Stomach (tissue), 9 donors: ENCODE measurements around the gene TNPO3. TPM values are rescaled to one million over a fixed set of nuclear protein-coding genes. Genes with fewer than 3 reads are reported as not detected.

ENCODE experiments used
- DNase-seq, 2 donors: peaks; one replicate each; pipeline versions ENCODE4 v3.0.0 to v3.0.0-alpha.2; 2013 to 2019
- H3K27ac ChIP-seq, 5 donors: fragments of 200-600 bp in 4 of 5; sonication (generic) in 4 of 5; one replicate each; pipeline ENCODE4 v1.5.1; 2013 to 2019; ENCODE audit warnings: mild to moderate bottlenecking in 1 of 5, moderate library complexity in 1 of 5
- H3K27me3 ChIP-seq, 3 donors: fragments of 200-600 bp; sonication (generic); one replicate each; pipeline ENCODE4 v1.5.1; 2017 to 2019; ENCODE audit warnings: mixed run types in 1 of 3
- H3K36me3 ChIP-seq, 4 donors: fragments of 200-600 bp; sonication (generic); 1 replicate in 3 of 4; 2 replicates in 1 of 4; pipeline ENCODE4 v1.5.1; 2016 to 2019
- H3K4me1 ChIP-seq, 4 donors: fragments of 200-600 bp; sonication (generic); one replicate each; pipeline ENCODE4 v1.5.1; 2016 to 2019
- H3K4me3 ChIP-seq, 4 donors: fragments of 200-600 bp; sonication (generic) in 3 of 4; one replicate each; pipeline ENCODE4 v1.5.1; 2016 to 2019; ENCODE audit warnings: mild to moderate bottlenecking in 1 of 4
- H3K9me3 ChIP-seq, 4 donors: fragments of 200-600 bp; sonication (generic); one replicate each; pipeline ENCODE4 v1.5.1; 2016 to 2019
- EP300 ChIP-seq: sonication (generic); formaldehyde crosslinking; IDR thresholded peaks from one replicate; pipeline ENCODE4 v1.6.1; 2017; ENCODE audit warnings: antibody characterized with exemption
- POLR2A ChIP-seq, 4 donors: fragments of 450-650 bp; IDR thresholded peaks; one replicate each; pipeline ENCODE4 v1.6.1; 2016; ENCODE audit warnings: antibody characterized with exemption in 4 of 4, control low read depth in 2 of 4, mild to moderate bottlenecking in 1 of 4, moderate library complexity in 1 of 4
- POLR2AphosphoS5 ChIP-seq, 3 donors: sonication (generic); formaldehyde crosslinking; IDR thresholded peaks; one replicate each; pipeline ENCODE4 v1.6.1; 2016; ENCODE audit warnings: antibody characterized with exemption in 3 of 3
- WGBS, 5 donors: extraction: QIAGEN DNeasy Blood & Tissue Kit in 3 of 5; methylation state at CpG; one replicate each; pipeline versions ENCODE4 v1.1.5 to v1.1.7; 2013 to 2018; 5-methylcytosine and 5-hydroxymethylcytosine counted together
- intact Hi-C: fragments of 100-400 bp; cut with DNase I; formaldehyde crosslinking; loops from one replicate; pipeline ENCODE4 v1.15.1; 2023; ENCODE audit warnings: low total_unique reads
- polyA plus RNA-seq, 3 donors: library from polyadenylated mRNA; stranded (reverse); fragments of 200-250 nt; gene quantifications; one replicate each; pipeline ENCODE4 v1.2.3, GENCODE V29; 2013
- total RNA-seq, 5 donors: library from RNA; depleted of rRNA; stranded (reverse); fragments of >200 nt; gene quantifications; one replicate each; pipeline versions ENCODE4 v1.1.0 to v1.2.3, GENCODE V29; 2014 to 2016
- TF ChIP-seq, protein P1 (sequence below), 7 experiments: fragments of 450-650 bp in 4 of 7; fragments of 200-600 bp in 3 of 7; sonication (generic) in 3 of 7; IDR thresholded peaks; one replicate each; pipeline ENCODE4 v1.5.1; 2016 to 2019; ENCODE audit warnings: antibody characterized with exemption in 7 of 7, control low read depth in 2 of 7, mild to moderate bottlenecking in 1 of 7
- donor health status: healthy with polysubstance abuse.
- donor health status: Bipolar disorder and iron deficiency.
- donor health status: healthy.

The TNPO3 gene
- total and polyA plus RNA-seq, 8 donors = 10.7 to 63.8 (median 19.6) TPM

DNA sequence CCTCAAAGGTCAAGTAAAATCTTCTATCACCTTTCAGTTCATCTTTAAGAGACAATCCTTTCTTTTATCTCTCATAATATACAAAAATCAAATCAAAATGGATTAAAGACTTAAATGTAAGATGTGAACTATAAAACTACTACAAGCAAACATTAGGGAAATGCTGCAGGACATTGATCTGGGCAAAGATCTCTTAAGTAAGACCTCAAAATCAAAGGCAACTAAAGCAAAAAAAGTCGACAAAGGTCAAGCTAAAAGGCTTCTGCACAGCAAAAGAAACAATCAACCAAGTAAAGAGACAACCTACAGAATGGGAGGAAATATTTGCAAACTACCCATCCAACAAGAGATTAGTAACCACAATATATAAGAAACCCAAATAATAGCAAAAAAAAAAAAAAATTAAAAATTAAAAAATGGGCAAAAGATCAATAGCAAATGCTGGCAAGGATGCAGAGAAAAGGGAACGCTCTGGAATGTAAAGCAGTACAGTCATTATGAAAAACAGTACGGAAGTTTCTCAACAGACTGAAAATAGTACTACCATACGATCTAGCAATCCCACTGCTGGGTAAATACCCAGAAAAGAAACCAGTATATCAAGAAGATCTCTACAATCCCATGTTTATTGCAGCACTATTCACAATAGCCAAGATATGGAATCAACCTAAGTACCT, 41.7 kb downstream of the TNPO3 start:
- H3K36me3 ChIP-seq = peaks cover 25 to 71% (median 62%) of the 10 kb centered on the region in 4 donors
- peaks cover 3 to 33% (median 17%) of the 10 kb centered on the region in 4 donors for H3K4me1 ChIP-seq
- no peak for DNase-seq
- H3K27me3 ChIP-seq = no peaks in the 10 kb centered on the region
- H3K4me3 ChIP-seq = no peak overlapping the region
- no peak overlapping the region for H3K27ac ChIP-seq
- intact Hi-C loops = no loop called here
- TF ChIP-seq, protein P1, sequence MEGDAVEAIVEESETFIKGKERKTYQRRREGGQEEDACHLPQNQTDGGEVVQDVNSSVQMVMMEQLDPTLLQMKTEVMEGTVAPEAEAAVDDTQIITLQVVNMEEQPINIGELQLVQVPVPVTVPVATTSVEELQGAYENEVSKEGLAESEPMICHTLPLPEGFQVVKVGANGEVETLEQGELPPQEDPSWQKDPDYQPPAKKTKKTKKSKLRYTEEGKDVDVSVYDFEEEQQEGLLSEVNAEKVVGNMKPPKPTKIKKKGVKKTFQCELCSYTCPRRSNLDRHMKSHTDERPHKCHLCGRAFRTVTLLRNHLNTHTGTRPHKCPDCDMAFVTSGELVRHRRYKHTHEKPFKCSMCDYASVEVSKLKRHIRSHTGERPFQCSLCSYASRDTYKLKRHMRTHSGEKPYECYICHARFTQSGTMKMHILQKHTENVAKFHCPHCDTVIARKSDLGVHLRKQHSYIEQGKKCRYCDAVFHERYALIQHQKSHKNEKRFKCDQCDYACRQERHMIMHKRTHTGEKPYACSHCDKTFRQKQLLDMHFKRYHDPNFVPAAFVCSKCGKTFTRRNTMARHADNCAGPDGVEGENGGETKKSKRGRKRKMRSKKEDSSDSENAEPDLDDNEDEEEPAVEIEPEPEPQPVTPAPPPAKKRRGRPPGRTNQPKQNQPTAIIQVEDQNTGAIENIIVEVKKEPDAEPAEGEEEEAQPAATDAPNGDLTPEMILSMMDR (IDR thresholded peaks at IDR 0.05) = no peak
- TF ChIP-seq POLR2AphosphoS5 (IDR thresholded peaks at IDR 0.05) (no peak), POLR2A (IDR thresholded peaks at IDR 0.05) (no peak), EP300 (no peak)
- WGBS, 5 donors = 83 to 90% (median 87%) methylated on average over 4 of the region's 4 CpGs
- no peaks in the 10 kb centered on the region for H3K9me3 ChIP-seq

GRCh38 chr7:129012641-129013040, 42.3 kb downstream of the TNPO3 start:
- no peak overlapping the region for H3K4me3 ChIP-seq
- H3K27me3 ChIP-seq = no peaks in the 10 kb centered on the region
- H3K36me3 ChIP-seq = peaks cover 25 to 72% (median 66%) of the 10 kb centered on the region in 4 donors
- no peak for DNase-seq
- peaks cover 0 to 32% (median 15%) of the 10 kb centered on the region in 4 donors for H3K4me1 ChIP-seq
- 87 to 100% (median 93%) methylated on average over 1 of the region's 1 CpG for WGBS, 5 donors
- no peak overlapping the region for H3K27ac ChIP-seq
- intact Hi-C loops = no loop called here
- TF ChIP-seq, protein P1 (IDR thresholded peaks at IDR 0.05) = no peak
- TF ChIP-seq POLR2A (IDR thresholded peaks at IDR 0.05) (no peak), EP300 (no peak), POLR2AphosphoS5 (IDR thresholded peaks at IDR 0.05) (no peak)
- H3K9me3 ChIP-seq = no peaks in the 10 kb centered on the region

- H3K36me3 ChIP-seq = peaks cover 16 to 69% (median 63%) of the 10 kb centered on the region in 4 donors
- no peaks in the 10 kb centered on the region for H3K27me3 ChIP-seq
- H3K27ac ChIP-seq = no peak overlapping the region
- H3K4me1 ChIP-seq = peaks cover 0 to 23% (median 8%) of the 10 kb centered on the region in 4 donors
- no peak overlapping the region for H3K4me3 ChIP-seq
- intact Hi-C loops = no loop called here
- H3K9me3 ChIP-seq = no peaks in the 10 kb centered on the region
- DNase-seq = no peak
- 63 to 81% (median 68%) methylated on average over 3 of the region's 3 CpGs for WGBS, 5 donors
- no peak for TF ChIP-seq POLR2AphosphoS5 (IDR thresholded peaks at IDR 0.05)
- TF ChIP-seq, protein P1 (IDR thresholded peaks at IDR 0.05) = no peak
- no peak for TF ChIP-seq EP300
- TF ChIP-seq POLR2A (IDR thresholded peaks at IDR 0.05) = no peak
These were observed 44.8 kb downstream of the TNPO3 start for GRCh38 chr7:129010075-129010474.

GRCh38 chr7:129009437-129009836, 45.5 kb downstream of the TNPO3 start:
- intact Hi-C loops = no loop called here

More at GRCh38 chr7:129009437-129009836, 45.5 kb downstream of the TNPO3 start:
- peaks cover 10 to 69% (median 63%) of the 10 kb centered on the region in 4 donors for H3K36me3 ChIP-seq
- H3K4me1 ChIP-seq = peaks cover 0 to 23% (median 8%) of the 10 kb centered on the region in 4 donors
- H3K27ac ChIP-seq = no peak overlapping the region
- no peak overlapping the region for H3K4me3 ChIP-seq
- 77 to 87% (median 84%) methylated on average over 3 of the region's 3 CpGs for WGBS, 5 donors
- no peaks in the 10 kb centered on the region for H3K27me3 ChIP-seq
- no peak for DNase-seq
- TF ChIP-seq EP300 (no peak), POLR2A (IDR thresholded peaks at IDR 0.05) (no peak), POLR2AphosphoS5 (IDR thresholded peaks at IDR 0.05) (no peak)
- TF ChIP-seq, protein P1 (IDR thresholded peaks at IDR 0.05) = no peak
- no peaks in the 10 kb centered on the region for H3K9me3 ChIP-seq
